ENCODE measurements around the gene DCLRE1C.

DNA sequence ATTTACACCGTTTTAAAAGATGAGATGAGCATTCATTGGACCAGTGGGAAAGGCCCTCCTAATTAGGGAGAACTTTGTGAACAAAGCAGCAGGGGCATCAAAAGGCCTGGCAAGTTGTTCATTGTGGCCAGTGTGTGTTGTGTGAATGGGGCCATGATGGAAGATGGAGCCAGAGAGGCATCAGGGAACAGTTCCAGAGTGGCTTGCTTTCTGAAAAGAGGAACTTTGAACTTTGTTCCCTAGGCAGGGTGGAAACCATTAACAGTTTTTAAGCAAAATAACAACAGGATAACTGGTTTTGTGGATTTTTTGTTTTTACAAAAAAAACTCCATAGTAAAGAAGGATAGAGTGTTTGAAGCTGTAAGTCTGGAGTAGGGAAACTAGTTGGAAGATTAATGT is 62.7 kb downstream of the DCLRE1C start:
- no peak for TF ChIP-seq ZNF431 (CRISPR knock-in tag; IDR thresholded peaks at IDR 0.05)
- no peak for TF ChIP-seq NCOA6 (IDR thresholded peaks at IDR 0.05)
- no peak for TF ChIP-seq ZNF354B (CRISPR knock-in tag; IDR thresholded peaks at IDR 0.05)
- TF ChIP-seq, protein P1, sequence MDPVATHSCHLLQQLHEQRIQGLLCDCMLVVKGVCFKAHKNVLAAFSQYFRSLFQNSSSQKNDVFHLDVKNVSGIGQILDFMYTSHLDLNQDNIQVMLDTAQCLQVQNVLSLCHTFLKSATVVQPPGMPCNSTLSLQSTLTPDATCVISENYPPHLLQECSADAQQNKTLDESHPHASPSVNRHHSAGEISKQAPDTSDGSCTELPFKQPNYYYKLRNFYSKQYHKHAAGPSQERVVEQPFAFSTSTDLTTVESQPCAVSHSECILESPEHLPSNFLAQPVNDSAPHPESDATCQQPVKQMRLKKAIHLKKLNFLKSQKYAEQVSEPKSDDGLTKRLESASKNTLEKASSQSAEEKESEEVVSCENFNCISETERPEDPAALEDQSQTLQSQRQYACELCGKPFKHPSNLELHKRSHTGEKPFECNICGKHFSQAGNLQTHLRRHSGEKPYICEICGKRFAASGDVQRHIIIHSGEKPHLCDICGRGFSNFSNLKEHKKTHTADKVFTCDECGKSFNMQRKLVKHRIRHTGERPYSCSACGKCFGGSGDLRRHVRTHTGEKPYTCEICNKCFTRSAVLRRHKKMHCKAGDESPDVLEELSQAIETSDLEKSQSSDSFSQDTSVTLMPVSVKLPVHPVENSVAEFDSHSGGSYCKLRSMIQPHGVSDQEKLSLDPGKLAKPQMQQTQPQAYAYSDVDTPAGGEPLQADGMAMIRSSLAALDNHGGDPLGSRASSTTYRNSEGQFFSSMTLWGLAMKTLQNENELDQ (CRISPR knock-in tag; IDR thresholded peaks at IDR 0.05; ENCODE audit: borderline replicate concordance), result no peak
- no peak for TF ChIP-seq KLF6 (CRISPR knock-in tag; IDR thresholded peaks at IDR 0.05; ENCODE audit: borderline replicate concordance)
- no peak for TF ChIP-seq POLR2AphosphoS5 (IDR thresholded peaks at IDR 0.05; ENCODE audit: control insufficient read depth, insufficient read depth, low read depth, low read length)
- TF ChIP-seq TAF1 (IDR thresholded peaks at IDR 0.05; ENCODE audit: control insufficient read depth, extremely low read depth, insufficient read depth, low read length, severe bottlenecking), result no peak
- no peak for TF ChIP-seq PTRF (tag; IDR thresholded peaks at IDR 0.05)
- TF ChIP-seq ESRRA (IDR thresholded peaks at IDR 0.05; ENCODE audit: borderline replicate concordance, low read depth), result no peak
- TF ChIP-seq, protein P2, sequence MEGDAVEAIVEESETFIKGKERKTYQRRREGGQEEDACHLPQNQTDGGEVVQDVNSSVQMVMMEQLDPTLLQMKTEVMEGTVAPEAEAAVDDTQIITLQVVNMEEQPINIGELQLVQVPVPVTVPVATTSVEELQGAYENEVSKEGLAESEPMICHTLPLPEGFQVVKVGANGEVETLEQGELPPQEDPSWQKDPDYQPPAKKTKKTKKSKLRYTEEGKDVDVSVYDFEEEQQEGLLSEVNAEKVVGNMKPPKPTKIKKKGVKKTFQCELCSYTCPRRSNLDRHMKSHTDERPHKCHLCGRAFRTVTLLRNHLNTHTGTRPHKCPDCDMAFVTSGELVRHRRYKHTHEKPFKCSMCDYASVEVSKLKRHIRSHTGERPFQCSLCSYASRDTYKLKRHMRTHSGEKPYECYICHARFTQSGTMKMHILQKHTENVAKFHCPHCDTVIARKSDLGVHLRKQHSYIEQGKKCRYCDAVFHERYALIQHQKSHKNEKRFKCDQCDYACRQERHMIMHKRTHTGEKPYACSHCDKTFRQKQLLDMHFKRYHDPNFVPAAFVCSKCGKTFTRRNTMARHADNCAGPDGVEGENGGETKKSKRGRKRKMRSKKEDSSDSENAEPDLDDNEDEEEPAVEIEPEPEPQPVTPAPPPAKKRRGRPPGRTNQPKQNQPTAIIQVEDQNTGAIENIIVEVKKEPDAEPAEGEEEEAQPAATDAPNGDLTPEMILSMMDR (IDR thresholded peaks at IDR 0.05 in 2 of 3, conservative IDR thresholded peaks at IDR 0.05 in 1 of 3; ENCODE audit: insufficient read depth in 2 of 3, low read depth in 1 of 3, low read length in 3 of 3), result no peak
- TF ChIP-seq, protein P3, sequence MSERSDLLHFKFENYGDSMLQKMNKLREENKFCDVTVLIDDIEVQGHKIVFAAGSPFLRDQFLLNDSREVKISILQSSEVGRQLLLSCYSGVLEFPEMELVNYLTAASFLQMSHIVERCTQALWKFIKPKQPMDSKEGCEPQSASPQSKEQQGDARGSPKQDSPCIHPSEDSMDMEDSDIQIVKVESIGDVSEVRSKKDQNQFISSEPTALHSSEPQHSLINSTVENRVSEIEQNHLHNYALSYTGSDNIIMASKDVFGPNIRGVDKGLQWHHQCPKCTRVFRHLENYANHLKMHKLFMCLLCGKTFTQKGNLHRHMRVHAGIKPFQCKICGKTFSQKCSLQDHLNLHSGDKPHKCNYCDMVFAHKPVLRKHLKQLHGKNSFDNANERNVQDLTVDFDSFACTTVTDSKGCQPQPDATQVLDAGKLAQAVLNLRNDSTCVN (CRISPR knock-in tag; IDR thresholded peaks at IDR 0.05), result no peak
- TF ChIP-seq SMAD3 (CRISPR knock-in tag; conservative IDR thresholded peaks at IDR 0.05), result no peak
